SK-N-SH treated with all-trans-retinoic acid at 6 μM for 48 hours (cell line): ENCODE results near the gene SPATA45.

ENCODE experiments used
- ARNTL ChIP-seq: fragments of 450-650 bp; formaldehyde crosslinking; IDR thresholded peaks from 2 replicates; pipeline ENCODE4 v1.5.0; 2020; ENCODE audit warnings: low read depth, mild to moderate bottlenecking, moderate library complexity, borderline replicate concordance
- BACH2 ChIP-seq: fragments of 250-450 bp; sonication (Bioruptor Pico); IDR thresholded peaks from 2 replicates; pipeline ENCODE4 v1.9.0; 2021; ENCODE audit warnings: mild to moderate bottlenecking, borderline replicate concordance
- CREB5 ChIP-seq: fragments of 250-450 bp; sonication (Bioruptor Pico); IDR thresholded peaks from 2 replicates; pipeline ENCODE4 v1.5.1; 2020; ENCODE audit warnings: low read depth, mild to moderate bottlenecking, moderate library complexity
- CSRNP3 ChIP-seq: fragments of 250-450 bp; sonication (Bioruptor Pico); IDR thresholded peaks from 2 replicates; pipeline ENCODE4 v1.5.1; 2021; ENCODE audit warnings: mild to moderate bottlenecking, moderate library complexity
- GLIS3 ChIP-seq: fragments of 250-450 bp; sonication (Bioruptor Pico); IDR thresholded peaks from 2 replicates; pipeline ENCODE4 v1.5.0; 2020; ENCODE audit warnings: mild to moderate bottlenecking, moderate library complexity
- ISL1 ChIP-seq: fragments of 250-450 bp; sonication (Bioruptor Pico); IDR thresholded peaks from 2 replicates; pipeline ENCODE4 v2.1.2; 2022; ENCODE audit warnings: mild to moderate bottlenecking, moderate library complexity
- OSR1 ChIP-seq: fragments of 250-450 bp; sonication (Bioruptor Pico); IDR thresholded peaks from 2 replicates; pipeline ENCODE4 v1.8.0; 2022; ENCODE audit warnings: moderate library complexity, mild to moderate bottlenecking, inconsistent platforms
- PATZ1 ChIP-seq: fragments of 250-450 bp; sonication (Bioruptor Pico); IDR thresholded peaks from 2 replicates; pipeline ENCODE4 v1.8.0; 2020; ENCODE audit warnings: mild to moderate bottlenecking, moderate library complexity, borderline replicate concordance
- POU6F1 ChIP-seq: fragments of 250-450 bp; sonication (Bioruptor Pico); IDR thresholded peaks from 2 replicates; pipeline ENCODE4 v1.8.0; 2021; ENCODE audit warnings: low read depth, mild to moderate bottlenecking, moderate library complexity, borderline replicate concordance
- RARB ChIP-seq: fragments of 250-450 bp; sonication (Bioruptor Pico); IDR thresholded peaks from 2 replicates; pipeline ENCODE4 v1.8.0; 2021; ENCODE audit warnings: mild to moderate bottlenecking, moderate library complexity
- TCF4 ChIP-seq: fragments of 250-450 bp; sonication (Bioruptor Pico); IDR thresholded peaks from 2 replicates; pipeline ENCODE4 v1.8.0; 2021; ENCODE audit warnings: mild to moderate bottlenecking, moderate library complexity, borderline replicate concordance
- TOX ChIP-seq: fragments of 250-450 bp; sonication (Bioruptor Pico); IDR thresholded peaks from 2 replicates; pipeline ENCODE4 v1.8.0; 2021; ENCODE audit warnings: mild to moderate bottlenecking, moderate library complexity, borderline replicate concordance
- TSHZ2 ChIP-seq: fragments of 250-450 bp; sonication (Bioruptor Pico); IDR thresholded peaks from 2 replicates; pipeline ENCODE4 v1.5.0; 2020; ENCODE audit warnings: mild to moderate bottlenecking, moderate library complexity
- ZNF565 ChIP-seq: fragments of 450-650 bp; formaldehyde crosslinking; conservative IDR thresholded peaks from 2 replicates; pipeline ENCODE4 v1.5.0; 2020; ENCODE audit warnings: low read depth, mild to moderate bottlenecking, moderate library complexity

GRCh38 chr1:212860713-212861581 is 13.5 kb upstream of the SPATA45 start:
- TF ChIP-seq TOX (CRISPR knock-in tag) (no peak), GLIS3 (CRISPR knock-in tag) (no peak), TSHZ2 (CRISPR knock-in tag) (no peak), OSR1 (CRISPR knock-in tag) (no peak), PATZ1 (CRISPR knock-in tag) (no peak), CREB5 (CRISPR knock-in tag) (no peak), ISL1 (CRISPR knock-in tag) (no peak), CSRNP3 (CRISPR knock-in tag) (no peak), POU6F1 (no peak), ARNTL (no peak), BACH2 (CRISPR knock-in tag) (no peak), RARB (CRISPR knock-in tag) (no peak), ZNF565 (no peak), TCF4 (CRISPR knock-in tag) (no peak)
